Muscle layer of duodenum (tissue), 2 donors: ENCODE measurements around the gene SDF2L1.

Experiments
- H3K27ac ChIP-seq: one replicate; pipeline ENCODE4 v1.7.0; 2013; ENCODE audit warnings: mild to moderate bottlenecking, low read length
- H3K27me3 ChIP-seq: one replicate; pipeline ENCODE4 v1.7.0; 2013; ENCODE audit warnings: low read depth, mild to moderate bottlenecking, control low read depth, low read length
- H3K36me3 ChIP-seq, 2 donors: one replicate each; pipeline ENCODE4 v1.7.0; 2013; ENCODE audit warnings: low read length in 2 of 2, control low read depth in 1 of 2, mild to moderate bottlenecking in 1 of 2; ENCODE audit not compliant: insufficient read depth in 2 of 2, control insufficient read depth in 1 of 2
- H3K4me1 ChIP-seq, 2 donors: one replicate each; pipeline ENCODE4 v1.7.0; 2013; ENCODE audit warnings: low read length in 2 of 2, mild to moderate bottlenecking in 2 of 2, control low read depth in 1 of 2, moderate library complexity in 1 of 2; ENCODE audit not compliant: insufficient read depth in 2 of 2, control insufficient read depth in 1 of 2
- H3K4me3 ChIP-seq, 2 donors: one replicate each; pipeline ENCODE4 v1.7.0; 2013; ENCODE audit warnings: low read length in 2 of 2, low read depth in 1 of 2, mild to moderate bottlenecking in 1 of 2
- H3K9me3 ChIP-seq, 2 donors: one replicate each; pipeline ENCODE4 v1.7.0; 2013; ENCODE audit warnings: low read length in 2 of 2, control low read depth in 1 of 2, mild to moderate bottlenecking in 1 of 2; ENCODE audit not compliant: control insufficient read depth in 1 of 2
- donor health status: healthy.

Gene SDF2L1

DNA sequence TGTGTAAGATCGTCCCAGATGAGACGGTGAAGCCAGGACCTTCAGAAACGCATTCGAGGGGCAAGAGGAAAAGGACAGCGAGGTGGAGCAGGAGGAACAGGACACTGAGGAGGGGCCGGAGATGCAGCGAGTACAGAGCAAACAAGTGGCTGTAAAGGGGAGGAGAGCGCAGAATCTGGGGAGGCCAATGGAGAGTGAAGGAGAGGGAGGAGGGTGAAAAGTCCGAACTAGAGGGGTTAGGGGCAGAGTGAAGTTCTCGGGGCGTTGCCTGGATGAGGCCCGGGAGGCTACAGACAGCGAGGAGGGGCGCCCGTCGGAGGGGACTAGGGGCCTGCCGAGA lies 14.9 kb downstream of the SDF2L1 start:
- Histone ChIP-seq H3K9me3 (no peaks in the 10 kb centered on the region), H3K27ac (no peak overlapping the region), H3K4me3 (peak overlapping the region in 1 of 2 donors; percentile 73), H3K36me3 (no peaks in the 10 kb centered on the region), H3K27me3 (peaks cover 5% of the 10 kb centered on the region), H3K4me1 (peaks cover 0 to 11% of the 10 kb centered on the region in 2 donors)

GRCh38 chr22:21657360-21658032 lies 15.4 kb downstream of the SDF2L1 start:
- Histone ChIP-seq H3K4me1 (peaks cover 0 to 7% of the 10 kb centered on the region in 2 donors), H3K27me3 (peaks cover 5% of the 10 kb centered on the region), H3K4me3 (peak overlapping the region; percentile 42 to 73), H3K27ac (no peak overlapping the region), H3K36me3 (no peaks in the 10 kb centered on the region), H3K9me3 (no peaks in the 10 kb centered on the region)

DNA sequence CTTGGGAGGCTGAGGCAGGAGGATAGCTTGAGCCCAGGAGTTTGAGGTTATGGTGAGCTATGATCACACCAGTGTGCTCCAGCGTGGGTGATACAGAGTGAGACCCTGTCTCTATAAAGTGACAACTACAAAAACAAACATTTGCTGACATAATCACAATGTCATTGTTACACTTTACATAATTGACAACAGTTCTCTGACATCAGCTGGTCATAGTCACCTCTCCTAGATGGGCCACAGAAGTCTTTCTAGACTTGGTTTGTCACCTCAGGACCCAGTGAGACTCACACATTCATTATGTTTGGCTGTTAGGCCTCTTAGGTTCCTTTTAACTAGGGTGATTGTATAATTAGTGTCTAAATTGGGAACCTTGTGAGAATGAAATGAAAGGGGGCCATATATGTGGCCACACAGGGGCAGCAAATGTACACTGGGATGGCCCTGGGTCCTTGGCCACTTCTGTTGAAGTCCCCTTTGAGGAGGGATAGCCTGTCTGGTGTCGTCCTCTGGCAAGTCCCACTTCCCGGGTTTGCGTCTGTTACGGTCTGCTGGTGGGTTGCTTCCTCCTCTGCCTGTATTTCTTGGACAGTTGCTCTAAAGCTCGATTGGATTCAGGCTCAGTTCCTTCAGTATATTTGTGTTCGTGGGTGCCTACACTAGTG lies 17.9 kb downstream of the SDF2L1 start:
- Histone ChIP-seq H3K4me1 (peaks cover 0 to 4% of the 10 kb centered on the region in 2 donors), H3K27me3 (peaks cover 5% of the 10 kb centered on the region), H3K27ac (no peak overlapping the region), H3K9me3 (no peaks in the 10 kb centered on the region), H3K4me3 (no peak overlapping the region), H3K36me3 (no peaks in the 10 kb centered on the region)

- H3K9me3 ChIP-seq = no peaks in the 10 kb centered on the region
- peaks cover 0 to 10% of the 10 kb centered on the region in 2 donors for H3K4me1 ChIP-seq
- no peak overlapping the region for H3K27ac ChIP-seq
- H3K36me3 ChIP-seq = no peaks in the 10 kb centered on the region
- H3K27me3 ChIP-seq = peaks cover 5% of the 10 kb centered on the region
- H3K4me3 ChIP-seq = no peak overlapping the region
Measured at GRCh38 chr22:21660904-21661303, 18.8 kb downstream of the SDF2L1 start.

DNA sequence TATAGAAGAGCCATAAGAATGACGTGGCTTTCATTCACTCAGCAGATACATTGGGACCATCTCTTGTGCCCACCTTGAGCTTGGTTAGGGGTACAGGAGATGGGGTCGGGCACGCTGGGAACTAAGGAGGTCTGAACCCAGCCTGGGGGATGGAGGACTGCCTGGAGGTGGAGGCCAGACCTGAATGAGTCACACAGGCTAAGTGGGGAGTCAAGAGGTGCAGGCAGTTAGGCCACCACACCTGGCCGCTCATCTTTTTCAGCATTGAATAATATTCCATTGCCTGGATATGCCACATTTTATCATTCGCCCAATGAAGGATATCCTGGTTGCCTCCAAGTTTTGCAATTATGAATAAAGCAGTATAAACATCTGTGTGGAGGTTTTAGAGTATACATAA lies 19.9 kb downstream of the SDF2L1 start:
- no peaks in the 10 kb centered on the region for H3K36me3 ChIP-seq
- no peaks in the 10 kb centered on the region for H3K9me3 ChIP-seq
- no peak overlapping the region for H3K27ac ChIP-seq
- no peak overlapping the region for H3K4me3 ChIP-seq
- peaks cover 5% of the 10 kb centered on the region for H3K27me3 ChIP-seq
- H3K4me1 ChIP-seq = peaks cover 0 to 13% of the 10 kb centered on the region in 2 donors

DNA sequence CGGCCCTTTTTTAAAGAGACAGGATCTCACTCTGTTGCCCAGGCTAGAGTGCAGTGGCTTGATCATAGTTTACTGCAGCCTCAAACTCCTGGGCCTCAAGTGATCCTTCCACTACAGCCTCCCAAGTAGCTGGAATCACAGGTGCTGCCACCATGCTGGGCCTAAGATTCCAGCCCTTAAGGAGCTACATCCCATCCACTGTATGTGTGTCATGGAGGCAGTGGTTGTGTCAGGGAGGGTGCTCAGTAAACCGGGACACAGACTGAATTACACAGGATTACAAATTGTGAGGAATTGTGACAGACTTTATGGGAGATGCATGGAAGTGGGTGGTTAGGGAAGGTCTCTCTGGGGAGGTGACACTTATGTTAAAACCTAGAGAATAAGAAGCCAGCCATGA lies 21.6 kb downstream of the SDF2L1 start:
- Histone ChIP-seq H3K4me1 (peaks cover 0 to 14% of the 10 kb centered on the region in 2 donors), H3K27ac (no peak overlapping the region), H3K27me3 (peaks cover 5% of the 10 kb centered on the region), H3K9me3 (no peaks in the 10 kb centered on the region), H3K4me3 (no peak overlapping the region), H3K36me3 (no peaks in the 10 kb centered on the region)

- H3K9me3 ChIP-seq = no peaks in the 10 kb centered on the region
- peaks cover 0 to 14% of the 10 kb centered on the region in 2 donors for H3K4me1 ChIP-seq
- H3K4me3 ChIP-seq = peak overlapping the region; percentile 79 to 84
- peak overlapping the region; percentile 87 for H3K27ac ChIP-seq
- peaks cover 5% of the 10 kb centered on the region for H3K27me3 ChIP-seq
- peaks cover under 1 to 9% of the 10 kb centered on the region in 2 donors for H3K36me3 ChIP-seq
Measured at GRCh38 chr22:21665047-21665851, 23.1 kb downstream of the SDF2L1 start.

GRCh38 chr22:21666786-21667185 lies 24.7 kb downstream of the SDF2L1 start:
- peak overlapping the region; percentile 79 to 84 for H3K4me3 ChIP-seq
- no peak overlapping the region for H3K27ac ChIP-seq
- H3K4me1 ChIP-seq = peaks cover 0 to 14% of the 10 kb centered on the region in 2 donors
- no peaks in the 10 kb centered on the region for H3K9me3 ChIP-seq
- no peaks in the 10 kb centered on the region for H3K27me3 ChIP-seq
- peaks cover 12 to 19% of the 10 kb centered on the region in 2 donors for H3K36me3 ChIP-seq

DNA sequence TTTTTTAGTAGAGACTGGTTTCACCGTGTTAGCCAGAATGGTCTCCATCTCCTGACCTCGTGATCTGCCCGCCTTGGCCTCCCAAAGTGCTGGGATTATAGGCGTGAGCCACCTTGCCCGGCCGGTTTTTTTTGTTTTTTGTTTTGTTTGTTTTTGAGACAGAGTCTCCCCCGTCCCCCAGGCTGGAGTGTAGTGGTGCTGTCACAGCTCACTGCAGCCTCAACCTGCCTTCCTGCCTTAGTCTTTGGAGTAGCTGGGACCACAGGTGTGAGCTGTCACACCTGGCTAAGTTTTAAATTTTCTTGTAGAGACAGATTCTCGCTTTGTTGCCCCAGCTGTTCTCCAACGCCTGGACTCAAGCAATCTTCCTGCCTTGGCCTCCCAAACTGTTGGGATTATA lies 26.9 kb downstream of the SDF2L1 start:
- no peaks in the 10 kb centered on the region for H3K9me3 ChIP-seq
- no peak overlapping the region for H3K4me3 ChIP-seq
- H3K27me3 ChIP-seq = no peaks in the 10 kb centered on the region
- peaks cover 0 to 14% of the 10 kb centered on the region in 2 donors for H3K4me1 ChIP-seq
- H3K36me3 ChIP-seq = peaks cover 33 to 42% of the 10 kb centered on the region in 2 donors
- no peak overlapping the region for H3K27ac ChIP-seq

DNA sequence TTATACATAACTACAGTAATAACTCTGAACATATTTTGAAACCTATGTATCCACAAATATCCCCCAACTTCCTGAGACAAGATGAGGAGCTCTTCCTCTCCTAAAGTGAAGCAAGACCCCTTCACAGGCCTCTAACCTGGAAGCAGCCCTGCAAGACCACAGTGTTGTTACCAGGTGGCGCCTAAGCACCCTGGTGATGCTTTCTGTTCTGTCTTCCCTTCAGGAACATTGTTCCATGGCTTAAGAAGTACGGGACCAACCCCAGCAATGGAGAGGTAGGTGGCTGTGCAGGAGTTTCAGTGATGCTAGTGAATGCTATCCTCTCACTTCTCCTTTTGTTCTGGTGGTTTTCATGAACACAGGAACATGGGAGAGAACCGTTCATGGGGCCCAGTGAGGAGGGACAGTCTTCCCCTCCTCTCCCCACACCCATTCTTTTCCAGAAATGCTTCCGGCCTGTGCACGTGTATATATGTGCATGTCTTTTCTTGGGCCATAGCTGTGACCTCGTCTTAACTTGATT lies 30.1 kb downstream of the SDF2L1 start:
- Histone ChIP-seq H3K36me3 (peaks cover 49 to 61% of the 10 kb centered on the region in 2 donors), H3K9me3 (no peaks in the 10 kb centered on the region), H3K27me3 (no peaks in the 10 kb centered on the region), H3K27ac (no peak overlapping the region), H3K4me3 (no peak overlapping the region), H3K4me1 (peaks cover 0 to 3% of the 10 kb centered on the region in 2 donors)
